ENCODE data around the gene DBH.

The DBH gene

GRCh38 chr9:133599470-133600173 lies 36.5 kb upstream of the DBH start:
- peaks cover 8% of the 10 kb centered on the region for H3K27me3 Mint-ChIP-seq
- H3K4me1 Mint-ChIP-seq (ENCODE audit: low read depth) = peaks cover 5% of the 10 kb centered on the region
- H3K4me3 Mint-ChIP-seq = no peak overlapping the region

GRCh38 chr9:133600739-133601138 lies 35.4 kb upstream of the DBH start:
- peaks cover 6% of the 10 kb centered on the region for H3K4me1 Mint-ChIP-seq (ENCODE audit: low read depth)
- H3K9me3 Mint-ChIP-seq = peaks cover 14% of the 10 kb centered on the region
- DNase-seq = no peak
- H3K36me3 Mint-ChIP-seq (ENCODE audit: low read depth) = no peaks in the 10 kb centered on the region
- H3K4me3 Mint-ChIP-seq = no peak overlapping the region
- peaks cover 11% of the 10 kb centered on the region for H3K27me3 Mint-ChIP-seq
- no peak overlapping the region for H3K27ac Mint-ChIP-seq

More at GRCh38 chr9:133599470-133600173, 36.5 kb upstream of the DBH start:
- Mint-ChIP-seq H3K36me3 (ENCODE audit: low read depth) (no peaks in the 10 kb centered on the region), H3K9me3 (peaks cover 14% of the 10 kb centered on the region), H3K27ac (no peak overlapping the region)
- no peak for DNase-seq

GRCh38 chr9:133601746-133602145 lies 34.4 kb upstream of the DBH start:
- Mint-ChIP-seq H3K27ac (no peak overlapping the region), H3K9me3 (peaks cover 14% of the 10 kb centered on the region), H3K4me3 (no peak overlapping the region), H3K36me3 (ENCODE audit: low read depth) (no peaks in the 10 kb centered on the region), H3K4me1 (ENCODE audit: low read depth) (peaks cover 6% of the 10 kb centered on the region), H3K27me3 (peaks cover 18% of the 10 kb centered on the region)
- no peak for DNase-seq

- peaks cover 6% of the 10 kb centered on the region for H3K4me1 Mint-ChIP-seq (ENCODE audit: low read depth)
- H3K4me3 Mint-ChIP-seq = no peak overlapping the region
- DNase-seq = no peak
- H3K27ac Mint-ChIP-seq = no peak overlapping the region
- H3K36me3 Mint-ChIP-seq (ENCODE audit: low read depth) = no peaks in the 10 kb centered on the region
- peaks cover 24% of the 10 kb centered on the region for H3K27me3 Mint-ChIP-seq
- H3K9me3 Mint-ChIP-seq = peaks cover 9% of the 10 kb centered on the region
Measured at GRCh38 chr9:133602277-133602676, 33.9 kb upstream of the DBH start.

GRCh38 chr9:133603135-133603927 lies 32.8 kb upstream of the DBH start:
- Mint-ChIP-seq H3K27ac (no peak overlapping the region), H3K4me1 (ENCODE audit: low read depth) (peaks cover 6% of the 10 kb centered on the region), H3K9me3 (no peaks in the 10 kb centered on the region), H3K27me3 (peaks cover 34% of the 10 kb centered on the region), H3K36me3 (ENCODE audit: low read depth) (no peaks in the 10 kb centered on the region), H3K4me3 (no peak overlapping the region)
- no peak for DNase-seq

- H3K36me3 Mint-ChIP-seq (ENCODE audit: low read depth) = no peaks in the 10 kb centered on the region
- H3K27me3 Mint-ChIP-seq = peaks cover 39% of the 10 kb centered on the region
- DNase-seq = peak; percentile 49
- H3K4me1 Mint-ChIP-seq (ENCODE audit: low read depth) = peaks cover 6% of the 10 kb centered on the region
- H3K9me3 Mint-ChIP-seq = no peaks in the 10 kb centered on the region
- H3K27ac Mint-ChIP-seq = no peak overlapping the region
- H3K4me3 Mint-ChIP-seq = no peak overlapping the region
Measured at GRCh38 chr9:133604214-133604613, 31.9 kb upstream of the DBH start.

GRCh38 chr9:133604856-133605255 lies 31.3 kb upstream of the DBH start:
- Mint-ChIP-seq H3K27ac (no peak overlapping the region), H3K4me3 (no peak overlapping the region), H3K27me3 (peaks cover 44% of the 10 kb centered on the region), H3K9me3 (no peaks in the 10 kb centered on the region), H3K4me1 (ENCODE audit: low read depth) (peaks cover 6% of the 10 kb centered on the region), H3K36me3 (ENCODE audit: low read depth) (no peaks in the 10 kb centered on the region)
- no peak for DNase-seq

- peaks cover 50% of the 10 kb centered on the region for H3K27me3 Mint-ChIP-seq
- peaks cover 6% of the 10 kb centered on the region for H3K4me1 Mint-ChIP-seq (ENCODE audit: low read depth)
- DNase-seq = no peak
- H3K27ac Mint-ChIP-seq = no peak overlapping the region
- no peak overlapping the region for H3K4me3 Mint-ChIP-seq
- H3K36me3 Mint-ChIP-seq (ENCODE audit: low read depth) = no peaks in the 10 kb centered on the region
- H3K9me3 Mint-ChIP-seq = no peaks in the 10 kb centered on the region
Measured at GRCh38 chr9:133605446-133605845, 30.7 kb upstream of the DBH start.

GRCh38 chr9:133605856-133606707 lies 30.1 kb upstream of the DBH start:
- no peak for DNase-seq
- Mint-ChIP-seq H3K9me3 (no peaks in the 10 kb centered on the region), H3K4me3 (no peak overlapping the region), H3K27ac (no peak overlapping the region), H3K36me3 (ENCODE audit: low read depth) (no peaks in the 10 kb centered on the region), H3K4me1 (ENCODE audit: low read depth) (peaks cover 6% of the 10 kb centered on the region), H3K27me3 (peaks cover 56% of the 10 kb centered on the region)

GRCh38 chr9:133606708-133607025 lies 29.5 kb upstream of the DBH start:
- Mint-ChIP-seq H3K9me3 (no peaks in the 10 kb centered on the region), H3K27ac (no peak overlapping the region), H3K36me3 (ENCODE audit: low read depth) (no peaks in the 10 kb centered on the region), H3K27me3 (peaks cover 62% of the 10 kb centered on the region), H3K4me1 (ENCODE audit: low read depth) (peaks cover 6% of the 10 kb centered on the region), H3K4me3 (no peak overlapping the region)
- no peak for DNase-seq

GRCh38 chr9:133607381-133607780 lies 28.8 kb upstream of the DBH start:
- no peaks in the 10 kb centered on the region for H3K9me3 Mint-ChIP-seq
- H3K27ac Mint-ChIP-seq = no peak overlapping the region
- no peaks in the 10 kb centered on the region for H3K36me3 Mint-ChIP-seq (ENCODE audit: low read depth)
- DNase-seq = no peak
- H3K4me1 Mint-ChIP-seq (ENCODE audit: low read depth) = peaks cover 6% of the 10 kb centered on the region
- no peak overlapping the region for H3K4me3 Mint-ChIP-seq
- peaks cover 69% of the 10 kb centered on the region for H3K27me3 Mint-ChIP-seq

GRCh38 chr9:133607976-133608375 lies 28.2 kb upstream of the DBH start:
- Mint-ChIP-seq H3K27me3 (peaks cover 69% of the 10 kb centered on the region), H3K36me3 (ENCODE audit: low read depth) (no peaks in the 10 kb centered on the region), H3K9me3 (no peaks in the 10 kb centered on the region), H3K4me3 (no peak overlapping the region), H3K27ac (no peak overlapping the region), H3K4me1 (ENCODE audit: low read depth) (peaks cover 6% of the 10 kb centered on the region)
- DNase-seq = no peak

GRCh38 chr9:133608382-133608781 lies 27.8 kb upstream of the DBH start:
- no peak for DNase-seq
- H3K27me3 Mint-ChIP-seq = peaks cover 69% of the 10 kb centered on the region
- H3K27ac Mint-ChIP-seq = no peak overlapping the region
- H3K4me3 Mint-ChIP-seq = no peak overlapping the region
- no peaks in the 10 kb centered on the region for H3K36me3 Mint-ChIP-seq (ENCODE audit: low read depth)
- no peaks in the 10 kb centered on the region for H3K9me3 Mint-ChIP-seq
- H3K4me1 Mint-ChIP-seq (ENCODE audit: low read depth) = peaks cover 6% of the 10 kb centered on the region

GRCh38 chr9:133608889-133609288 lies 27.3 kb upstream of the DBH start:
- Mint-ChIP-seq H3K4me1 (ENCODE audit: low read depth) (peaks cover 6% of the 10 kb centered on the region), H3K27me3 (peaks cover 69% of the 10 kb centered on the region), H3K9me3 (no peaks in the 10 kb centered on the region), H3K4me3 (no peak overlapping the region), H3K27ac (no peak overlapping the region), H3K36me3 (ENCODE audit: low read depth) (no peaks in the 10 kb centered on the region)
- DNase-seq = no peak

All from activated T-cell treated with anti-CD3 and anti-CD28 coated beads, Interleukin-2, amount 50 U/mL, for 24 hours (primary cell).